HuH-7.5 (cell line): ENCODE data around the gene RIMBP3C.
A peak's percentile ranks its signal among the peaks of the same experiment; 100 is the strongest.
"Not testable (repeated sequence)": the region's sequence is repeated elsewhere in the genome, so short reads cannot be mapped to it uniquely, and the experiment has no call there.

Source experiments
- DNase-seq: peaks from one replicate; pipeline ENCODE4 v3.0.0; 2011; ENCODE audit warnings: low spot score

The RIMBP3C gene

DNA sequence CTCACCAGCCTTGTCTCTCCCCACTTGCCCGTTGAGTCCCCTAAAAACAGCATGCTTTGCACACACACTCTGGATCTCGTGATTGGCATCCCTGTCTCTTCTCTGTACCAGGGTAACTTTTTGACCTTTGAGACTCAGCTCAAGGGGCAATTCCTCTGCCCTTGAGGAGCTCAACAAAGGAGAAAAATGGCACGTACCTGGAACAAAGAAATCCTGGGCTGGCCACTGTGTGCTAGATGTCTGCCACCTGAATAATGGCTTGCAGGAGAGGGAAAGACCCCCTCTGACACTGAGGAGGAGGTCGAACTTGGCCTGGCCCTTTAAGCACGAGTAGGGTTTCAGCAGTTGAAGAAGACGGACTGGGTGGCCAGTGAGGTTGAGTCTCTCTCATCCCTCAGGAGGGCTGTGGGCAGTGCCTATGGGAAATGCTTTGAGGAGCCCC is 22.1 kb upstream of the RIMBP3C start:
- DNase-seq, result no peak

DNA sequence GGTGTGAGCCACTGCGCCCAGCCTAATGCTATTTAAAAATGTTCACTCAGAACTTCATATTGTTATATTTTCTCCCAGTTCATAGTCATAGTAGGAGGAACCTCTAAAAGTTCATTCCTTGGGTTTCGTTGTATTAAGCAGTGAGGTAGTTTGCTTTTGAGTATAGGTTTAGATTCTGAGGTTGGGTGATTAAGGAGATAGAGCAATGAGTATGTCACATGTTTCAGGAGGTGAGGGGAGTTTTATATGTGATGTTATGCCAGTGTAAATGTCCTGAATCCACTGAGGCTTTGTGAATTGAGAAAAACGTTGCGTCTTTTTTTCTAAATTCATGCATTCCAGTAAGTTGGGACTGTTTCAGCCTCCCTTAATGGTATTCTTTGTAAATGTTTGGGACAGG is 20.4 kb upstream of the RIMBP3C start:
- DNase-seq, result no peak

DNA sequence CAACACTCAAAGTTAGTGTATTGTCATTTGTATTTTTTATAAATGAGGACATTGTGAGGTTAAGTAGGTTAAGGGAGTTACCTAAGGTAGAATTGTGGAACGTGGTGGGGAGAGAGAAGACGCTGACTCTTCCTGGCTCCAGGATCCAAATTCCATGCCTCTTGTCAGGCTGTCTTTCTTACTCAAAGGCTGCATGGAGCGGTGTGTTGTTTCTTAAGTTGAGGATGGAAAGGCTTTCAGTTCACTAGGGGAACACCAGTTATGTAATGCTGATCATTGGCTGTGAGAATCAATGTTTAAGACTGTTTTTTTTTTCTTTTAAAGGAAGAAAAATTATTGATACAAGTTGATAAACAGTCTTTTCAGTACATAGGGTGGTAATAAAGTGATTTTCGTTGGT is 19.1 kb upstream of the RIMBP3C start:
- no peak for DNase-seq

DNA sequence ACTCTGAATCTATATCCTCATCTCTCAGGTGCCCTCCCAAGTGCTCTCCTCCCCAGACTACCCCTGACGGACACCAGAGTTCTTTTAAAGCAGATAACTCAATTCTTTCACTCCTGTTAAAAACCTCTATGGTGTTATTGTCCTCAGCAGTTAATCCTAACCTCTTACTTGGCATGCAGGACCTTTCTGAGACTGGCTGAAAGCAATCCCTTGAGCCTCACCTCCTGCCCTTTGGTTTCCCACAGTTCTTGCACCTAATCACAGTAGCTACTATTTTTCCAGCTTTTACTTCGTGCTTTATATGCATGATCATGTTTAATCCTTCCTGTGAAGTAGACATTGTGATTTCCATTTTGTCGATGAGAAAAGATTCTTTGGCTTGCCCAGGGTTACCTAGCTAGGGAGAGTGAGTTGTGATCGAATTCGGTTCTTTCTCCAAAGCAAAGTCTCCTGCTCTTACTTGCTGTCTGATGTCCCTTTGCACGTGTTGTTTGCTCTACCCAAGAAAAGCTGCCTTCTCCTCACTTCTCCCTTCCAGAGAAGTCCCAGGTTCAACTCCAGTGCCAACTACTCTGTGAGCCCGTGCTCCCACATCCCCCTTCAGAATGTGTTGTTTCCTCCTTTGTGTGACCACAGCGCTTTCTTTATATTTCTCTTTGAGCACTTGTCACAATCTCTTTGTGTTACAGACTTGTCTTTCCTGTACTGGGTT is 18.4 kb upstream of the RIMBP3C start:
- no peak for DNase-seq

DNA sequence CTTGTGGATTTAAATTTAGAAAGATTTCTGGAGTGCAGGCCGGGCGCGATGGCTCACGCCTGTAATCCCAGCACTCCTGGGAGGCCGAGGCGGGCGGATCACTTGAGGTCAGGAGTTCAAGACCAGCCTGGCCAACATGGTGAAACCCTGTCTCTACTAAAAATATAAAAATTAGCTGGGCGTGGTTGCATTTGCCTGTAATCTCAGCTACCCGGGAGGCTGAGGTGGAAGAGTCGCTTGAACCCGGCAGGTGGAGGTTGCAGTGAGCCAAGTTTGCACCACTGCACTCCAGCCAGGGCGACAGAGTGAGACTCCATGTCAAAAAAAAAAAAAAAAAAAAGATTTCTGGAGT is 17.8 kb upstream of the RIMBP3C start:
- DNase-seq, result not testable (repeated sequence)

DNA sequence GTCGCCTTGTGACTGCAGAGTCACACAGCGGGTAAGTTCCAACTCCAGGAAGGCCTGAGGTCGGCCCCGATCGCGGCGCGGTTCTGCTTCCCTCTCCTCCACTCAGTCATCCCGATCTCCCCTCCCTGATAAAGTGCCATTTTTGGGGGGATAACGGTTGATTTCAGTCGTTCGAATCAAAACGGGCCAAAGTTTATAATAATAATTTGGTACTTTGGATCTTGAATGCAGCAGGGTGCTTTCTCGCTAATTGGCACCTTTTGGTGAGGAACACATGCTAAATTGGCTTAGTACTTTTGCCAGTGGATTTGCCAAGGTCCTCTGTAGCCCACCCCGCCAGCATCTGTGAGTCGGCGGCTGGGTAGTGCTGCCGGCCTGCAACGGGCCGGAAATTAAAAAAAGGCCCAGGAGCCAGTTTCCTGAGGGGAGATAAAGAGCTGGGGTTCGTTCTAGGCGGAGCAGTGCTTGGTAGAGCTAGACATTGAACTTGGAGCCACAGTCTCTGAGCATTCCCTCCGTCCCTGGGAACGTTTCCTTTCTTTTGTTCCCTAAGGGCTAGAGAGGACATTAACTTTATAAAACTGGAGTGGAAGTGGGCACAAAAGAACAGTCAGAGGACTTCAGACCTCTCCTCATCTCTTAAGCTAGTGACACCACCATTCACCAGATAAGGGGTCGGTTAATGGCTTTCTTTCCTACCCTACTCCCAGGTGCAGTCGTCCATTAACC is 17.2 kb upstream of the RIMBP3C start:
- no peak for DNase-seq

DNA sequence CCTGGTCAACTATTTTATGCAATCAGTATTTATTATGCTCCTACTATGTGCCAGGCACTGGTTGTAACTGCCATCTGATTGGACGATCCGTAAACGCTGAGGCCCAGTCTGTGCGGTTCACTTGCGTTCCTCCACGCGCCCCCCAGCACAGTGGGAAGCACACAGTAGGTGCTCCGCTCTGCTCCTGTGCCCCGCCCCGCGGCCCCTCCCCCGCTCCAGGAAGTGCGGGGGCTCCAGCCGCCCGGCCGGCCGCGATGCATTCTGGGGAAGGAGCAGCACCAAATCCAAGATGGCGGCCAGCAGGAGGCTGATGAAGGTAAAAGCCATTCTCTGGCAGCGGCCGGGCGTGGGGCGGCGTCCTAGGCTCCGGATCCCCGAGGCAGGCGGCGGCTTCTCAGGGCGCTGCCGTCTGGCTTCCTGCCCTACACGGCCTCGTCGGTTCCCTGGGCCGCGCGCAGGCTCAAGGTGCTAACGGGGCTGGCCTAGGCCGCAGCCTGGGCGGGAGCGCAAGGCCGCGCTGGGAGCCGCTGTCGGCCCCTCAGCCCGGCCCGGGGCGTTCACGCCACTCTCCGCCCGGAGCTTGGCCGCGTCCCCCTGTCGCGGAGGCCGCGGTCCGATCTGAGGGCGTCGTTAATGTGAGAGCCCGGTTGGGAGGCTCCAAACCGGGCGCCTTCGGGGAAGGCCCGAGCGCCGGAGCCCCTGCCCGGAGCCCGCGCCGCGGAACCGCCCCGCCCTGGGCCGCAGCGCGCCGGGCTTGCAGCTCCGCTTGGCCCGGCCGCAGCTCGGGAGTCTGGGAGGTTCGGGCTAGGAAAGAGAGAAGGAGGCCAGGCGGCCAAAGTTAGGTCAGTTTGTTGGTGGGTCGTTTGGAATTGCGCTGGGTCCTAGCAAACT is 16.4 kb upstream of the RIMBP3C start, which contains the start of gene UBE2L3:
TSS of gene UBE2L3 (plus strand) at position 259 of the 891 bp plus-strand sequence. CDS start at position 290, 31 bp downstream.
- peak; percentile 76 for DNase-seq

DNA sequence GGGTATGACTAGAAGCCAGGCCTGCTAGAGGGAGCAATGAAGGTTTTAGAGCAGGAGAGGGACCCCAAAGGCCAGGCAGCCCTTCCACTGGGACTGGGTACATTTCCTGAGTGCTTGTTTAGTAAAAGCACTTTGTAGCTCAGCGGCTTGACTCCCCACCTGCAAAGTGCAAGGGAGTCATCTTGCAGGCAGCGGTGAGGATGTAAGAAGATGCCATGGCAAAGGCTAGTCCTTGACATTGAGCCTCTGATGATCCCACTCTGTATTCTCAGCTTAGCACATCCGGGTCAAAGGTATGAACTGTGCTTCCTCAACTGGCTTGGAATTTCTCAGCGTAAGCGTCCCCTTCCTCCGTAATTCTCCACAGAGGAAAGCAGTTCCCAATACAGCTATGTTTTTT is 13.2 kb upstream of the RIMBP3C start:
- DNase-seq, result no peak

DNA sequence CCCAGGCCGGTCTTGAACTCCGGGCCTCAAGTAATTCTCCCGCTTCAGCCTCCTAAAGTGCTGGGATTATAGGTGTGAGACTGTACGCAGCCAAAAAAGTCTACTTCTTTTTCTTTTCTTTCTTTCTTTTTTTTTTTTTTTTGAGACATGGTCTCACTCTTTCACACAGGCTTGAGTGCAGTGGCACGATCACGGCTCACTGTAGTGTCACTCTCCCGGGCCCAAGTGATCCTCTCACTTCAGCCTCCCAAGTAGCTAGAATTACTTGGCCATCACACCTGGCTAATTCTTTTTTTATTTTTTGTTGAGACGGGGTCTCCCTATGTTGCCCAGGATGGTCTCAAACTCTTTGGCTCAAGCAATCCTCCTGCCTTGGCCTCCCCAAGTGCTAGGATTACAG is 12.7 kb upstream of the RIMBP3C start:
- DNase-seq, result no peak

DNA sequence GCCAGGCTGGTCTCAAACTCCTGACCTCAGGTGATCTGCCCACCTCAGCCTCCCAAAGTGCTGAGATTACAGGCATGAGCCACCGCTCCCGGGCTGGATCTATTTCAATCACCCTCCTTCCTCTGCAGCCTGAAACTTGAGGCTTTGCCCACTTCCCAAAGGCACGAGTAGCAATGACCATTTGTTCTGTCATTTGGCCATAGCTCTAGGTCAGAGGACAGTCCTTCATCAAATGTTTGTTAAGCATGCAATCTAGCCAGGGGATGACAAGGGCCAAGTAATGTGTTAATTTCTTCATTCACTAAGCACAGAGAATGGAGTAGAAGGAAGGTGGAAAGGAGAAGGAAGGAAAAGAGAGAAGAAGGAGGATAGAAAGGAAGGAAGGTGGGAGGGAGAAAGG is 9.4 kb upstream of the RIMBP3C start:
- DNase-seq, result not testable (repeated sequence)

DNA sequence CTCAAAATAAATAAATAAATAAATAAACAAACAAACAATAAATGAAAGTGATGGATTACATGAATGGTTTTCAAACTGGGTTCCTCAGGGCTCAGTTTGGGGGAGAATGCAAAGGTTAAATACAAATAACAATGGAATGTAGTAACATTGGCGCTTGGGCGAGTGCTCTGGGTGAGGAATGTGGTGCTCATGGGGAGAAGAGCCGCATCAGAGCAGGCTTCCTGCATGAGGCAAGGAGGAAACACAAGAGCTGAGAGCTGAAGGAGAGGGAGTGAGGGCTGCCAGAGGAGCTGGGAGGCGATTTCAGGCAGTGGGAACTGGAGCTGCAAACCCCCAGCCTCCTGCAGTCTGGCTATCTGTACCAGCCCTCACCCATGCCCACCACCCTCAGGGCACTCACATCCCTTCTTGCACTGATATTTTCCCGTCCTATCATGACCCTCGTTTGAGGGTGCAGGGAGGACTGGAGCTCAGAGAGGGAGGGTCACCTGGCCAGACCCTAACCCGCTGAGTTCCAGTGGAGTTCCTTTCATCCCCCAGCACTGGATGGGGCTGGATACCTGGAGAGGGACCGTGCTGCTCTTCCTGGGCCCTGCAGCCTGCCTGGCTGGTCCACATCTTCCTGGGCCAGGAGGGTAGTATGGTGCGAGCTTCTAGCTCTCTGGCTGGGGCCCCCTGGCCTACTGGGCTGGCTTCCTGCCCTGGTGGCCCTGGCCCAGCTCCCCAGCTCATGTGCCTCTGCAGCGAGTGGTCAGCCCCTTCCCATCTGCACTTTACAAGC is 8.3 kb upstream of the RIMBP3C start:
- DNase-seq, result not testable (repeated sequence)

DNA sequence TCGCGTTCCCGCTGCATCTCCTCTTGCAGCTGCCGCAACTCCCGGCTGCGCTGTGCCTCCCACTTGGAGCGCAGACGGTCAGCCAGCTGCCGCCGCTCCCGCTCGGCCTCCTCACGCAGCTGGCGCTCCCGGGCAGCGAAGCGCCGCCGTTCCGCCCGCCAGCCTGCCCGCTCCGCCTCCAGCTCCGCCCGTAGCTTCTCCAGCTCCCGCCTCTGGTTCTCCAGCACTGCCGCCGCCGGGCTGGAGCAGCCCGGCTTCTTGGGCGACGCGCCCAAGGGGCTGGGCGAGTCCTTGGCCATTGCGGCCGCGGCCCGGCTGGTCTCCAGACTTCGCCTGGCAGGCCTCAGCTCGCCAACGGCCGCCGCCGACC is 598 bp downstream of the RIMBP3C start:
- DNase-seq, result not testable (repeated sequence)

DNA sequence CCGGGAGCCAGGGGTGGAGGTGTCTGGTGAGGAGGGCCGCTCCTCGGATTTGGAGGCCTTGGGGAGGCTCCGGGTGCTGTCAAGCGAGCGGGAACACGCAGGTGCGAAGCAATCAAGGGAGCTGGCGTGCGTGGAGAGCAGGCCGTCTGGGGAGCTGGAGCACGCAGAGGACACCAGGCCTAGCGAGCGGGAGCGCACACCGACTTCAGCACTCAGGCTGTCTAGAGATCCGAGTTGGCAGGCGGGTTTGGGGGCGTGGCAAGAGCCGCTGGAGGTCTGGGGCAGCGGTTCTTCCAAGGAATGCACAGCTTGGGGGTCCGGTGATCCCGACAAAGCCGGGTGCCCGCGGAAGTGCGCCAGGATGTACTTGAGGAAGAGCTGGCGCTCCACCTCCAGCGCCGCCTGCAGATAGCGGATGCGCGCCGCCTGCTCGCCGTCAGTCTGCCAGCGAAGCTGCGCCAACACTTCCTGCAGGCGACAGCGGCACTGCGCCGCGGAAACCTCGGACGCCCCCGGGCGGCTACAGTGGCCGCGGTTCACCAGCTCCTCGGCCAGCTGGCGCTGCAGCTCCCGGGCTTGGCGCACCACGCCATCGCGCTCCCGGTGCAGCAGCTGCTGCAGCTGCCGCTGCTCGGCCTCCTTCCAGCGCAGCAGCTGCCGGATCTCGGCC is 1.1 kb downstream of the RIMBP3C start:
- not testable (repeated sequence) for DNase-seq

DNA sequence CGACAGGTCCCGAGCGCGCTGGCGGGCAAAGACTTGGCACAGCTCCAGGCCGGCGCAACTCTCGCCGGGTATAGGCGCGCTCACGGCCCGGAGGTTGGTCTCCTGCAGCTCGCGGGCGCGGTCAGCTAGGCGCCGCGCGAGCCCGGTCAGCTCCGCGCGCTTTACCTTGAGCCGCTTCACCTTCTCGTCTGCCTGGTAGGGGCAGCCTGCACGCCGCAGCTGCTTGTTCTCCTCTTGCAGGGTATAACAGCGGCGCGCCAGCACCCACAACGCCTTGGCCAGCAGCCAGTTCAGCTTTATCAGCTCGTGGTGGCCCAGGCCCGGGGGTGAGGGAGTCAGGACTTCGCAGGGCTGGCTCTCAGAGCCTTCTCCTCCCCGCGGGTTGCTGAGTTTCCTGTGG is 1.7 kb downstream of the RIMBP3C start:
- not testable (repeated sequence) for DNase-seq

DNA sequence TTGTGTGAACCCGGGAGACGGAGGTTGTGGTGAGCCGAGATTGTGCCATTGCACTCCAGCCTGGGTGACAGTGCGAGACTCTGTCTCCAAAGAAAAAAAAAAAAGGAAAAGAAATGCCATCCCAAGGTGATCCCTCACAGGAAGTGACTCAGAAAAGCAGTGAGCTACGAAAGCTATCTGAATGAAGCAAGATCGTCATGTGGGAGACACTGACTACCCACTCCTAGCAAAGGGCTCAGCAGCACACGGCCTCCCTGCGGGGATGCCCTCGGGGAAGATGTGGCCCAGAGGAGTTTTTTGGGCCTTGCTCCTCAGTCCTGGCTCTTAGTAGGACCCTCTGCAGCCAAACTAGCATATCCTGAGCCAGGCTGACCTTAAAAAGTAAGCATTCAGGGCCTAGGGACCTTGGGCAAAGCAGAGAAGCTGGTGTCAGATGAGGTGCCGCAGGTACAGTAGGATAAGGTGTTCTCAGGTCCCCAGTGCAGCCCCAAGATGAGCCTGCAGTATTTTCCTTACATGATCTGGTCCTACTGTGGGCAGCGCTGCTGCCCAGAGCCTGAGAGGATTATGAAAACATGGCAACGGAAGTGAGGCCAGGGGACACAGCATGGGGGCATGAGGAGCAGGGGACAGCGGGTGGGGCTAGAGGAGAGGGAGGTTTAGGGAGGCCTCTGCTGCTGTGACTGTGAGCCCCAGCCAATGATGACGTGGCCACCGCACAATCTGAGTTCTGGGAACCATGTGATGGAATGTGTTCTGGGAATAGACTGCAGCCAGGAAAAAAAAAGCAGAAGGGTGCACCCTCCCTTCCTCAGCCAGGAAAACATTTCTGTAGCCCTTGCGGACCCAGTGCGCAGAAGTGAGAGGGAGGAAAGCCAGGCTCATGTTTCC is 6.6 kb downstream of the RIMBP3C start:
- DNase-seq, result not testable (repeated sequence)

DNA sequence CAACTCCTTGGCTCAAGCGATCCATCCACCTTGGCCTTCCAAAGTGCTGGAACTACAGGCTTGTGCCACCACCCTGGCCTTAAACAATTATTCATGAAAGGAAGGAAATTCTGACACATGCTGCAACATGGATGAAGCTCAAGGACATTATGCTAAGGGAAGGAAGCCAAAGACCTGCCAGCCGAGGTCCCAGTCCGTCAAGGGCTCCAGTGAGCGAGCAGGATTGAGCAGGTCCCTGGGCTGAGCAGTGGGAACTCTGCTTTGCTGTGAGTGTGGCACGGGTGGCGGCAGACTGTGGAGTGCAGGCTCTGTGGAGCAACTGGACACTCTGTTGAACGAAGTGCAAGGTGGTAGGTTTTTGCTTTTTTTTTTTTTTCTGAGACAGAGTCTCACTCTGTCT is 11.4 kb downstream of the RIMBP3C start:
- not testable (repeated sequence) for DNase-seq

DNA sequence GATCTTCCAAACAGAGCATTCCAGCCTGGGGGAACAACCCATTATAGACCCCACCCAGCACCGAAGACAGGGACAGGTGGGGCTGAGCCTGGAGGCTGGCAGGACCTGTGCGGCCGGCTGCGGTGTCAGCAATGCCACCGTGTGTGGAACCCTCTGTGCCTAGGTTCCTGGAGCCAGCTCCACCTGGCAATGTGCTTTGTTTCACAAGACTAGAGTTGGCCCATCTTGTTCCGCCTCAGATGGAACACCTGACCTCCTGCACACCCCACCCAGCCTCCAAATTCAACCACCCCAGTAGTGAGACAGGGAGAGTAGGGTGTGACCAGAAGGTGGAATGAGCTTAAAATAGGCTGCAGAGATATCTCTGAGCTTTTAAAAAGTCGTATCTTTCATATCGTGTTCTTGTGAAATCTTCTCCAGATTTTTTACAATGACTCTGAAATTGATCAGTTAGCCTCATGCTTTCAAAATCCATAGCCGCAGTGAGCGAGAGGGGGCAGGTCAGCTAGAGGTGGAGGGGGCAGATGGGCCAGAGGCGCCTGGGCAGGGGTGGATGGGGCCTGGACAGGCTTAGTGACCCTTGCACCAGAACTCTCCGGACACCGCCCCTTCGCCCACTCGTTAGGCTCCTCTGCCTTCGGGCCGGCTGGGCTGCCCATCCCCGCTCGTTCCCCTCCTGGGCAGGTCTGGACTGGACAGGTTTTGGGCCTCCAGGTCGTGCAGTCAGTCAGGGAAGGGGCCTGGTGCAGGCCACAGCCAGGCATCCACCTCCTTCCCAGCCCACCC is 18.2 kb downstream of the RIMBP3C start:
- not testable (repeated sequence) for DNase-seq

DNA sequence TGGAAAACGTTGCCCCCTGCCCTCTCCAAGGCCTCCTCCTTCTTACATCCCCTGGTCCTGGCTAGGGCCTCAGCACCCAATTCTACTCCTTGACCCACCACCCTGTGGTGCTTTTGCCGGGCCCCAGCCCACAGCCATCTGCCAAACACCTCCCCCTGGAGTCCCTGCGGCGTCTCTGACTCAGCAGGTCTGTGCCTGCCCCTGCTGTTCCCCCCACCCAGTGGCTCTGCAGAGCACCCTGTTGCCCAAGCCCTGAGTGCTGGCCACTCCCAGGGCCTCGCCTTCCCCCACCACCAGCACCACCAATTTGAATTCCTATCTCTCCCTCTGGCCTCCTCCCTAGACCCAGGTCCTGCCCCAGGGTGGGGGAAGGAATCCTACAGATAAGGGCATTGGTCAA is 19.7 kb downstream of the RIMBP3C start:
- not testable (repeated sequence) for DNase-seq
